ENCODE results near the gene MEIKIN. TPM values are rescaled to one million over a fixed set of nuclear protein-coding genes. Genes with fewer than 3 reads are reported as not detected.

Gene MEIKIN
- total RNA-seq, 1 experiment from 2014 or later: not detected

DNA sequence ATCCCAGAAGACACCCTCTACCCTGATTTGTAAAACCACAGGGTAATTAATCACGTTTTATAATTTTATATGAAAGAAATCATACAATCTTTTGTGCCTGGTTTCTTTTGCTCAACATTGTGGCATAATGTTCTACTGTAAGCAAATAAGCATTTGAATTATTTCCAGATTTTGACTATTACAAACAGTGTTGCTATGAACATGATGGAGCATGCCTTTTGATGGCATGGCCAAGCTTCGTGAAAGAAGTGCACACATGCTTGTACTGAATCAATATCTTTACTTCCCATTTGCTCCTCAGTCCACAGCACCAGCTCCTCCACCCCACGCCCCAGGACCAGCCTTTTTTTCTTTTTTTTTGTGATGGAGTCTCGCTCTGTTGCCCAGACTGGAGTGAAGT is 36.1 kb upstream of the MEIKIN start:
- H3K79me2 ChIP-seq (ENCODE audit: low read depth): no peaks in the 10 kb centered on the region
- TF ChIP-seq EZH2 (IDR thresholded peaks at IDR 0.05; ENCODE audit: low read depth): no peak
- TF ChIP-seq, protein P1, sequence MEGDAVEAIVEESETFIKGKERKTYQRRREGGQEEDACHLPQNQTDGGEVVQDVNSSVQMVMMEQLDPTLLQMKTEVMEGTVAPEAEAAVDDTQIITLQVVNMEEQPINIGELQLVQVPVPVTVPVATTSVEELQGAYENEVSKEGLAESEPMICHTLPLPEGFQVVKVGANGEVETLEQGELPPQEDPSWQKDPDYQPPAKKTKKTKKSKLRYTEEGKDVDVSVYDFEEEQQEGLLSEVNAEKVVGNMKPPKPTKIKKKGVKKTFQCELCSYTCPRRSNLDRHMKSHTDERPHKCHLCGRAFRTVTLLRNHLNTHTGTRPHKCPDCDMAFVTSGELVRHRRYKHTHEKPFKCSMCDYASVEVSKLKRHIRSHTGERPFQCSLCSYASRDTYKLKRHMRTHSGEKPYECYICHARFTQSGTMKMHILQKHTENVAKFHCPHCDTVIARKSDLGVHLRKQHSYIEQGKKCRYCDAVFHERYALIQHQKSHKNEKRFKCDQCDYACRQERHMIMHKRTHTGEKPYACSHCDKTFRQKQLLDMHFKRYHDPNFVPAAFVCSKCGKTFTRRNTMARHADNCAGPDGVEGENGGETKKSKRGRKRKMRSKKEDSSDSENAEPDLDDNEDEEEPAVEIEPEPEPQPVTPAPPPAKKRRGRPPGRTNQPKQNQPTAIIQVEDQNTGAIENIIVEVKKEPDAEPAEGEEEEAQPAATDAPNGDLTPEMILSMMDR (conservative IDR thresholded peaks at IDR 0.05): no peak
- H3F3A ChIP-seq (ENCODE audit: insufficient read depth, low read depth): no peaks in the 10 kb centered on the region
- no peak overlapping the region for H3K4me3 ChIP-seq
- H3K36me3 ChIP-seq (ENCODE audit: low read depth): no peaks in the 10 kb centered on the region
- no peak overlapping the region for H3K27ac ChIP-seq
- H3K9me3 ChIP-seq (ENCODE audit: insufficient read depth, low read depth): no peaks in the 10 kb centered on the region
- H2AFZ ChIP-seq: no peak overlapping the region
- no peaks in the 10 kb centered on the region for H3K9me2 ChIP-seq (ENCODE audit: insufficient read depth)
- DNase-seq: no peak
- POLR2A ChIA-PET (ENCODE audit: unreplicated experiment): no interaction called here
- H3K4me2 ChIP-seq: no peak overlapping the region
- H3K27me3 ChIP-seq (ENCODE audit: insufficient read depth, low read depth): 0 out of 2 replicates have a peak, but pooled peaks cover 5% of the 10 kb centered on the region
- BruUV-seq (replicated peaks): no TSS peak
- no peaks in the 10 kb centered on the region for H4K20me1 ChIP-seq (ENCODE audit: insufficient read depth)
- intact Hi-C loops (cut with micrococcal nuclease; ENCODE audit: unreplicated experiment): no loop called here
- H3K4me1 ChIP-seq (replicated peaks; ENCODE audit: insufficient read depth): no peaks in the 10 kb centered on the region
- CTCF ChIA-PET: no interaction called here

DNA sequence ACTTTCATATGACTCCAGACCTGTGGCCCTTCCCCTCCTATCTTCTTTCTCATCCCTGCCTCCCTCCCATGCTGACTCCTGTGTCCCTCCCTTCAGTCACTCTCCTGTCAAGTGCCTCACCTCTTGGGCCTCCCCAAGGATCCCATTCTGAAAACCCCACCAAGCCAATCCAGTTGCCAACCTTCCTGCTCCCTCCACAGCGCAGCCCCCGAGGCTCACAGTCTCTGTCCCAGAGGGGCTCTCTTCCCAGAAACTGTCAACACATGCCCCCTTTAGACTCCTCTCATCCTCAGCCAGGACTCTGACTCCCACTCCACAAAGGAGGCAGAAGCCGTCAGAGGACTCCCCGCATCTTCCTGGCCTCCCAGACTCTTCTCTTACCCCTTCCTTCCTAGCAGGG is 35.2 kb upstream of the MEIKIN start:
- TF ChIP-seq, protein P1 (conservative IDR thresholded peaks at IDR 0.05): no peak
- TF ChIP-seq EZH2 (IDR thresholded peaks at IDR 0.05; ENCODE audit: low read depth): no peak
- Histone ChIP-seq H3K36me3 (ENCODE audit: low read depth) (no peaks in the 10 kb centered on the region), H3K9me3 (ENCODE audit: insufficient read depth, low read depth) (no peaks in the 10 kb centered on the region), H3K27ac (no peak overlapping the region), H3K27me3 (ENCODE audit: insufficient read depth, low read depth) (0 out of 2 replicates have a peak, but pooled peaks cover 5% of the 10 kb centered on the region), H3K4me1 (replicated peaks; ENCODE audit: insufficient read depth) (no peaks in the 10 kb centered on the region), H3K4me2 (no peak overlapping the region), H4K20me1 (ENCODE audit: insufficient read depth) (no peaks in the 10 kb centered on the region), H3F3A (ENCODE audit: insufficient read depth, low read depth) (no peaks in the 10 kb centered on the region), H2AFZ (no peak overlapping the region), H3K4me3 (no peak overlapping the region), H3K79me2 (ENCODE audit: low read depth) (no peaks in the 10 kb centered on the region), H3K9me2 (ENCODE audit: insufficient read depth) (no peaks in the 10 kb centered on the region)
- no TSS peak for BruUV-seq (replicated peaks)
- POLR2A ChIA-PET (ENCODE audit: unreplicated experiment): no interaction called here
- intact Hi-C loops (cut with micrococcal nuclease; ENCODE audit: unreplicated experiment): no loop called here
- no peak for DNase-seq
- CTCF ChIA-PET: no interaction called here

DNA sequence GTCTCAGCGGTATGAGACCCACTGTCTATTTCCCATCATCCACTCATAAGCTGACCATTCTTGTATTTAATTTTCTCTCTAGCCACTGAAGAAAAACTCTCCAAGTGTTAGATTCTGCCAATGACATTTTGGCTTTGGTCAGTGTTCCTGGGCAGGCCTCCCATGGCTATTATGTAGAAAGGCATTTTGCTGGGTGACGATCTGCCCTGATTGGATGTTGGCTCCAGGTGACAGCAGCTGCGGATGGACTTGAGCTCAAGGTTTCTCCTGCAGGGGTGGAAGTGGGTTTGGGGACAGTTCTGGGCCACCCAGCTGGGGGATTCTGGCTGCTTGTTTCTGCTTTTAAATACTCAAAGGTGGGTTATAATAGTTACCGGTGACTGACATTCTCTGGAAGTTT is 34.4 kb upstream of the MEIKIN start:
- BruUV-seq (replicated peaks): no TSS peak
- H3K27ac ChIP-seq: no peak overlapping the region
- no peak overlapping the region for H2AFZ ChIP-seq
- H3K4me1 ChIP-seq (replicated peaks; ENCODE audit: insufficient read depth): no peaks in the 10 kb centered on the region
- H3K9me2 ChIP-seq (ENCODE audit: insufficient read depth): no peaks in the 10 kb centered on the region
- TF ChIP-seq, protein P1 (conservative IDR thresholded peaks at IDR 0.05): no peak
- no peak for TF ChIP-seq EZH2 (IDR thresholded peaks at IDR 0.05; ENCODE audit: low read depth)
- no peak for DNase-seq
- POLR2A ChIA-PET (ENCODE audit: unreplicated experiment): interaction anchor here (0.7 kb wide), 1 partner anchor 182 kb away, joined by 5 read pairs; no protein-coding TSS in a partner anchor
- intact Hi-C loops (cut with micrococcal nuclease; ENCODE audit: unreplicated experiment): no loop called here
- no peak overlapping the region for H3K4me3 ChIP-seq
- no peaks in the 10 kb centered on the region for H3F3A ChIP-seq (ENCODE audit: insufficient read depth, low read depth)
- no peaks in the 10 kb centered on the region for H3K36me3 ChIP-seq (ENCODE audit: low read depth)
- H4K20me1 ChIP-seq (ENCODE audit: insufficient read depth): no peaks in the 10 kb centered on the region
- CTCF ChIA-PET: no interaction called here
- H3K9me3 ChIP-seq (ENCODE audit: insufficient read depth, low read depth): no peaks in the 10 kb centered on the region
- 0 out of 2 replicates have a peak, but pooled peaks cover 5% of the 10 kb centered on the region for H3K27me3 ChIP-seq (ENCODE audit: insufficient read depth, low read depth)
- no peak overlapping the region for H3K4me2 ChIP-seq
- no peaks in the 10 kb centered on the region for H3K79me2 ChIP-seq (ENCODE audit: low read depth)

Measured in PC-9 (cell line).